Measurements from ENCODE around the gene FAM185A.
"Not testable (repeated sequence)": the region's sequence is repeated elsewhere in the genome, so short reads cannot be mapped to it uniquely, and the experiment has no call there.

The FAM185A gene

GRCh38 chr7:102836977-102837376, 88.2 kb downstream of the FAM185A start:
- no peaks in the 10 kb centered on the region for H3K4me1 ChIP-seq (ENCODE audit: insufficient read depth, low read length)

GRCh38 chr7:102837802-102838201, 89.0 kb downstream of the FAM185A start:
- Histone ChIP-seq H3K27ac (ENCODE audit: low read length) (no peak overlapping the region), H3K9ac (ENCODE audit: low read depth, low read length) (no peak overlapping the region)

More at GRCh38 chr7:102836977-102837376, 88.2 kb downstream of the FAM185A start:
- no peaks in the 10 kb centered on the region for H3K9me3 ChIP-seq (ENCODE audit: insufficient read depth, low read depth, low read length)
- no peaks in the 10 kb centered on the region for H3K27me3 ChIP-seq (ENCODE audit: insufficient read depth, low read length)
- no peak overlapping the region for H3K9ac ChIP-seq (ENCODE audit: low read depth, low read length)
- no peaks in the 10 kb centered on the region for H3K36me3 ChIP-seq (ENCODE audit: insufficient read depth, low read depth, low read length)
- H3K27ac ChIP-seq (ENCODE audit: low read length), result no peak overlapping the region
- no peak overlapping the region for H3K4me3 ChIP-seq (ENCODE audit: low read length)

GRCh38 chr7:102838572-102839101, 89.8 kb downstream of the FAM185A start:
- H3K9me3 ChIP-seq (ENCODE audit: insufficient read depth, low read depth, low read length), result not testable (repeated sequence)

More at GRCh38 chr7:102837802-102838201, 89.0 kb downstream of the FAM185A start:
- H3K4me1 ChIP-seq (ENCODE audit: insufficient read depth, low read length), result no peaks in the 10 kb centered on the region
- H3K9me3 ChIP-seq (ENCODE audit: insufficient read depth, low read depth, low read length), result no peaks in the 10 kb centered on the region
- H3K27me3 ChIP-seq (ENCODE audit: insufficient read depth, low read length), result no peaks in the 10 kb centered on the region
- no peaks in the 10 kb centered on the region for H3K36me3 ChIP-seq (ENCODE audit: insufficient read depth, low read depth, low read length)
- H3K4me3 ChIP-seq (ENCODE audit: low read length), result no peak overlapping the region

GRCh38 chr7:102840404-102840803, 91.6 kb downstream of the FAM185A start:
- no peaks in the 10 kb centered on the region for H3K9me3 ChIP-seq (ENCODE audit: insufficient read depth, low read depth, low read length)
- H3K27me3 ChIP-seq (ENCODE audit: insufficient read depth, low read length), result no peaks in the 10 kb centered on the region
- H3K27ac ChIP-seq (ENCODE audit: low read length), result no peak overlapping the region
- no peak overlapping the region for H3K4me3 ChIP-seq (ENCODE audit: low read length)
- H3K36me3 ChIP-seq (ENCODE audit: insufficient read depth, low read depth, low read length), result no peaks in the 10 kb centered on the region
- H3K4me1 ChIP-seq (ENCODE audit: insufficient read depth, low read length), result no peaks in the 10 kb centered on the region
- no peak overlapping the region for H3K9ac ChIP-seq (ENCODE audit: low read depth, low read length)

More at GRCh38 chr7:102838572-102839101, 89.8 kb downstream of the FAM185A start:
- H3K27me3 ChIP-seq (ENCODE audit: insufficient read depth, low read length); H3K4me3 ChIP-seq (ENCODE audit: low read length); H3K27ac ChIP-seq (ENCODE audit: low read length); H3K9ac ChIP-seq (ENCODE audit: low read depth, low read length); H3K4me1 ChIP-seq (ENCODE audit: insufficient read depth, low read length); H3K36me3 ChIP-seq (ENCODE audit: insufficient read depth, low read depth, low read length): not testable (repeated sequence)

GRCh38 chr7:102841290-102841689, 92.5 kb downstream of the FAM185A start:
- H3K4me3 ChIP-seq (ENCODE audit: low read length), result no peak overlapping the region
- no peaks in the 10 kb centered on the region for H3K36me3 ChIP-seq (ENCODE audit: insufficient read depth, low read depth, low read length)
- H3K27ac ChIP-seq (ENCODE audit: low read length), result no peak overlapping the region
- no peak overlapping the region for H3K9ac ChIP-seq (ENCODE audit: low read depth, low read length)
- no peaks in the 10 kb centered on the region for H3K9me3 ChIP-seq (ENCODE audit: insufficient read depth, low read depth, low read length)
- H3K4me1 ChIP-seq (ENCODE audit: insufficient read depth, low read length), result no peaks in the 10 kb centered on the region
- H3K27me3 ChIP-seq (ENCODE audit: insufficient read depth, low read length), result no peaks in the 10 kb centered on the region

GRCh38 chr7:102842284-102842683, 93.5 kb downstream of the FAM185A start:
- no peaks in the 10 kb centered on the region for H3K4me1 ChIP-seq (ENCODE audit: insufficient read depth, low read length)
- H3K27me3 ChIP-seq (ENCODE audit: insufficient read depth, low read length), result no peaks in the 10 kb centered on the region
- no peaks in the 10 kb centered on the region for H3K9me3 ChIP-seq (ENCODE audit: insufficient read depth, low read depth, low read length)
- no peak overlapping the region for H3K27ac ChIP-seq (ENCODE audit: low read length)
- H3K9ac ChIP-seq (ENCODE audit: low read depth, low read length), result no peak overlapping the region
- H3K4me3 ChIP-seq (ENCODE audit: low read length), result no peak overlapping the region
- H3K36me3 ChIP-seq (ENCODE audit: insufficient read depth, low read depth, low read length), result no peaks in the 10 kb centered on the region

GRCh38 chr7:102843850-102844249, 95.1 kb downstream of the FAM185A start:
- H3K27ac ChIP-seq (ENCODE audit: low read length), result no peak overlapping the region
- no peak overlapping the region for H3K9ac ChIP-seq (ENCODE audit: low read depth, low read length)
- H3K27me3 ChIP-seq (ENCODE audit: insufficient read depth, low read length), result no peaks in the 10 kb centered on the region
- no peaks in the 10 kb centered on the region for H3K36me3 ChIP-seq (ENCODE audit: insufficient read depth, low read depth, low read length)
- no peaks in the 10 kb centered on the region for H3K4me1 ChIP-seq (ENCODE audit: insufficient read depth, low read length)
- H3K4me3 ChIP-seq (ENCODE audit: low read length), result no peak overlapping the region
- no peaks in the 10 kb centered on the region for H3K9me3 ChIP-seq (ENCODE audit: insufficient read depth, low read depth, low read length)

- no peaks in the 10 kb centered on the region for H3K9me3 ChIP-seq (ENCODE audit: insufficient read depth, low read depth, low read length)
- no peaks in the 10 kb centered on the region for H3K4me1 ChIP-seq (ENCODE audit: insufficient read depth, low read length)
- H3K27me3 ChIP-seq (ENCODE audit: insufficient read depth, low read length), result no peaks in the 10 kb centered on the region
- H3K4me3 ChIP-seq (ENCODE audit: low read length), result no peak overlapping the region
- H3K27ac ChIP-seq (ENCODE audit: low read length), result no peak overlapping the region
- no peak overlapping the region for H3K9ac ChIP-seq (ENCODE audit: low read depth, low read length)
- H3K36me3 ChIP-seq (ENCODE audit: insufficient read depth, low read depth, low read length), result no peaks in the 10 kb centered on the region
Measured at GRCh38 chr7:102845346-102845745, 96.5 kb downstream of the FAM185A start.

- Histone ChIP-seq H3K4me1 (ENCODE audit: insufficient read depth, low read length) (no peaks in the 10 kb centered on the region), H3K27ac (ENCODE audit: low read length) (no peak overlapping the region), H3K27me3 (ENCODE audit: insufficient read depth, low read length) (no peaks in the 10 kb centered on the region), H3K36me3 (ENCODE audit: insufficient read depth, low read depth, low read length) (no peaks in the 10 kb centered on the region), H3K9ac (ENCODE audit: low read depth, low read length) (no peak overlapping the region), H3K4me3 (ENCODE audit: low read length) (no peak overlapping the region), H3K9me3 (ENCODE audit: insufficient read depth, low read depth, low read length) (no peaks in the 10 kb centered on the region)
Measured at GRCh38 chr7:102849079-102849478, 100.3 kb downstream of the FAM185A start.

- no peaks in the 10 kb centered on the region for H3K36me3 ChIP-seq (ENCODE audit: insufficient read depth, low read depth, low read length)
- no peak overlapping the region for H3K27ac ChIP-seq (ENCODE audit: low read length)
- no peaks in the 10 kb centered on the region for H3K4me1 ChIP-seq (ENCODE audit: insufficient read depth, low read length)
- no peak overlapping the region for H3K9ac ChIP-seq (ENCODE audit: low read depth, low read length)
- H3K4me3 ChIP-seq (ENCODE audit: low read length), result no peak overlapping the region
- H3K27me3 ChIP-seq (ENCODE audit: insufficient read depth, low read length), result no peaks in the 10 kb centered on the region
- H3K9me3 ChIP-seq (ENCODE audit: insufficient read depth, low read depth, low read length), result no peaks in the 10 kb centered on the region
Measured at GRCh38 chr7:102849538-102849937, 100.7 kb downstream of the FAM185A start.

- Histone ChIP-seq H3K4me1 (ENCODE audit: insufficient read depth, low read length) (peaks cover 7% of the 10 kb centered on the region; the same call in 1 of the 2 replicates), H3K36me3 (ENCODE audit: insufficient read depth, low read depth, low read length) (no peaks in the 10 kb centered on the region), H3K4me3 (ENCODE audit: low read length) (no peak overlapping the region), H3K9me3 (ENCODE audit: insufficient read depth, low read depth, low read length) (no peaks in the 10 kb centered on the region), H3K27ac (ENCODE audit: low read length) (no peak overlapping the region), H3K27me3 (ENCODE audit: insufficient read depth, low read length) (no peaks in the 10 kb centered on the region), H3K9ac (ENCODE audit: low read depth, low read length) (no peak overlapping the region)
Measured at GRCh38 chr7:102856036-102856435, 107.2 kb downstream of the FAM185A start.

Data from iPS-20b (cell line).